Activated T-helper 2 cell treated with anti-CD3 and anti-CD28 coated beads, Interferon-gamma antibody, Interleukin-2, Interleukin-4, amounts not matched to agents 10 μg/mL and 5 μg/mL and 100 μg/mL, durations not matched to agents 14 hours and 24 hours and 36 hours (primary cell): Measurements from ENCODE around the gene CDH16. TPM values are rescaled to one million over a fixed set of nuclear protein-coding genes. Genes with fewer than 3 reads are reported as not detected.

Experiments used
- DNase-seq: peaks from one replicate; pipeline ENCODE4 v3.0.0; 2021; ENCODE audit warnings: low spot score
- H3K27ac Mint-ChIP-seq: one replicate; pipeline ENCODE4 v1.8.0; 2021; ENCODE audit warnings: mixed read lengths
- H3K27me3 Mint-ChIP-seq: one replicate; pipeline ENCODE4 v1.8.0; 2021; ENCODE audit warnings: low read depth, mixed read lengths
- H3K36me3 Mint-ChIP-seq: one replicate; pipeline ENCODE4 v1.8.0; 2021; ENCODE audit warnings: low read depth, mixed read lengths
- H3K4me1 Mint-ChIP-seq: one replicate; pipeline ENCODE4 v1.8.0; 2021; ENCODE audit warnings: low read depth, mixed read lengths
- H3K4me3 Mint-ChIP-seq: one replicate; pipeline ENCODE4 v1.8.0; 2021; ENCODE audit warnings: low read depth, mild to moderate bottlenecking, moderate library complexity, mixed read lengths
- H3K9me3 Mint-ChIP-seq: one replicate; pipeline ENCODE4 v1.8.0; 2021; ENCODE audit warnings: mixed read lengths
- intact Hi-C: fragments of 100-400 bp; cut with micrococcal nuclease; formaldehyde crosslinking; loops from one replicate; pipeline ENCODE4 v1.15.1; 2023
- total RNA-seq: library from RNA; stranded (reverse); gene quantifications from 2 replicates; pipeline ENCODE4 v1.2.3, GENCODE V29; 2022

CDH16 gene
- total RNA-seq, 1 donor from 2014 or later, result not detected

DNA sequence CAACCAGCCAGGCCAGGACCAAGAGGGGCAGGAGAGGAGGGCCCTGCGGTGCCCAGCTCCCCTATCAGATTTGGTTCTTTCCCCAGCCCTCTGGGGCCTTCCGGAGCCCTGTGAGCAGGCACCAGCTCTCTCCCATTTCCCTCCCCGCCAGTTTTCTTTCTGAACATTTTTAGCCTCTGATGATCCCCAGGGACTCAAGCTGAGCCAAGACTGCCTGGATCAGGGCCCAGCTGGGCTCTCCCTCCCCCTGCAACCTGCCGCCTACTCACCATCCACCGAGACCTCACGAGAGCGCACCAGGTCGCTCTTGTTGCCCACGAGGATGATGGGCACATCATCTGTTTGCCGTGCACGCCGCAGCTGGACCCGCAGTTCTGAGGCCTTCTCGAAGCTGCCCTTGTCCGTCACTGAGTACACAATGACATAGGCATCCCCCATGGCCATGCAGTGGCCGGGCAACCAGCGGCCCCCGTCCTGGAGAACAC, 4.6 kb upstream of the CDH16 start:
- intact Hi-C loops, result no loop called here
- H3K4me1 Mint-ChIP-seq, result peaks cover 16% of the 10 kb centered on the region
- no peak for DNase-seq
- no peaks in the 10 kb centered on the region for H3K36me3 Mint-ChIP-seq
- H3K9me3 Mint-ChIP-seq, result no peaks in the 10 kb centered on the region
- H3K27me3 Mint-ChIP-seq, result peaks cover 40% of the 10 kb centered on the region
- H3K27ac Mint-ChIP-seq, result no peak overlapping the region
- no peak overlapping the region for H3K4me3 Mint-ChIP-seq

- H3K36me3 Mint-ChIP-seq, result no peaks in the 10 kb centered on the region
- H3K4me1 Mint-ChIP-seq, result peaks cover 10% of the 10 kb centered on the region
- intact Hi-C loops, result no loop called here
- DNase-seq, result no peak
- no peak overlapping the region for H3K27ac Mint-ChIP-seq
- H3K27me3 Mint-ChIP-seq, result peaks cover 40% of the 10 kb centered on the region
- H3K9me3 Mint-ChIP-seq, result no peaks in the 10 kb centered on the region
- H3K4me3 Mint-ChIP-seq, result no peak overlapping the region
Measured at GRCh38 chr16:66921729-66922450, 3.2 kb upstream of the CDH16 start.

DNA sequence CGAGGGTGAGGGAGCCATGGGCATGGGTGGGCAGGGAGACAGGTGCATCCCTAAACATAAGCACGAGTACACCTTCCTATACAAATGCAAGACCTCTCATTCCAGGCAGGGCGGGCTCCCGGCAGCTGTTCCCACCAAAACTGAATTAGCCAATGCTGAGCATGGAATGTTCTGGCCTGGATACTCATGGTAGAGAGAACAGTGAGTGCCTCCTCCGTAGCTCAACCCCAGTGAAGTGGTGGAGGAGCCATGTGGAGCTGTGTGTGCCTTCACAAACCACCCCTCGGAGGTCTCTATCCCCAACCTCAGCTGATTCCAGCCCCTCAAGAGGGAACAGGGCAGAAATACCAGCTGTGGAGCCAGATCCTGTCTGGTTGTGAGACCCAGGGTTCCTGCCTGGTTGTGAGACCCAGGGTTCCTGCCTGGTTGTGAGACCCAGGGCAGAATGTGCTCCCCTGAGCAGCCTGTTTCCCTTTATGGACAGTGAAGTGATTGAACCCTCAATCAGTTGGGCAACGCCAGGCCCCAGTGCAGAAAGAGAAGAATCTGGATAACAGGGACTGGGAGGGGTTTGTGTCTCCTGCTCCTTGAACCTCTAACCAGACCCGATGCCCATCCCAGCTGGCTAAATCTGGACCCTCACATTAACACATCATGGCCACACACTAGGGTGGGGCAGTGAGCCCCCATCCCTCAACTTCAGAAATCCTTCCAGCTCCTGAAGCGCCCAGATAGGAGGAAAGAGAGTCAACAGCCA, 2.4 kb upstream of the CDH16 start:
- Mint-ChIP-seq H3K9me3 (no peaks in the 10 kb centered on the region), H3K27ac (no peak overlapping the region), H3K4me3 (no peak overlapping the region), H3K4me1 (peaks cover 10% of the 10 kb centered on the region), H3K36me3 (no peaks in the 10 kb centered on the region), H3K27me3 (peaks cover 36% of the 10 kb centered on the region)
- intact Hi-C loops, result no loop called here
- DNase-seq, result no peak

- no peak for DNase-seq
- intact Hi-C loops, result no loop called here
- Mint-ChIP-seq H3K9me3 (no peaks in the 10 kb centered on the region), H3K4me3 (no peak overlapping the region), H3K27me3 (peaks cover 28% of the 10 kb centered on the region), H3K27ac (no peak overlapping the region), H3K4me1 (peaks cover 5% of the 10 kb centered on the region), H3K36me3 (no peaks in the 10 kb centered on the region)
Measured at GRCh38 chr16:66920299-66920590, 1.6 kb upstream of the CDH16 start.

- Mint-ChIP-seq H3K27ac (no peak overlapping the region), H3K4me3 (no peak overlapping the region), H3K4me1 (peaks cover 5% of the 10 kb centered on the region), H3K36me3 (no peaks in the 10 kb centered on the region), H3K9me3 (no peaks in the 10 kb centered on the region), H3K27me3 (peaks cover 27% of the 10 kb centered on the region)
- DNase-seq, result no peak
- intact Hi-C loops, result no loop called here
Measured at GRCh38 chr16:66919569-66920298, 1.0 kb upstream of the CDH16 start.

- intact Hi-C loops, result no loop called here
- Mint-ChIP-seq H3K27me3 (peaks cover 20% of the 10 kb centered on the region), H3K4me1 (no peaks in the 10 kb centered on the region), H3K36me3 (no peaks in the 10 kb centered on the region), H3K9me3 (no peaks in the 10 kb centered on the region), H3K4me3 (no peak overlapping the region), H3K27ac (no peak overlapping the region)
- no peak for DNase-seq
Measured at GRCh38 chr16:66918355-66918754, 330 bp downstream of the CDH16 start.

GRCh38 chr16:66917741-66918140, 944 bp downstream of the CDH16 start:
- DNase-seq, result no peak
- Mint-ChIP-seq H3K36me3 (no peaks in the 10 kb centered on the region), H3K4me1 (no peaks in the 10 kb centered on the region), H3K9me3 (no peaks in the 10 kb centered on the region), H3K27me3 (peaks cover 15% of the 10 kb centered on the region), H3K27ac (no peak overlapping the region), H3K4me3 (no peak overlapping the region)
- intact Hi-C loops, result no loop called here

- Mint-ChIP-seq H3K27me3 (peaks cover 15% of the 10 kb centered on the region), H3K27ac (no peak overlapping the region), H3K4me3 (no peak overlapping the region), H3K4me1 (no peaks in the 10 kb centered on the region), H3K9me3 (no peaks in the 10 kb centered on the region), H3K36me3 (no peaks in the 10 kb centered on the region)
- no peak for DNase-seq
- intact Hi-C loops, result no loop called here
Measured at GRCh38 chr16:66916518-66916917, 2.2 kb downstream of the CDH16 start.

GRCh38 chr16:66915041-66915440, 3.6 kb downstream of the CDH16 start:
- H3K27ac Mint-ChIP-seq, result no peak overlapping the region
- H3K36me3 Mint-ChIP-seq, result no peaks in the 10 kb centered on the region
- H3K4me3 Mint-ChIP-seq, result no peak overlapping the region
- H3K4me1 Mint-ChIP-seq, result peaks cover 1% of the 10 kb centered on the region
- DNase-seq, result no peak
- intact Hi-C loops, result no loop called here
- no peaks in the 10 kb centered on the region for H3K9me3 Mint-ChIP-seq
- H3K27me3 Mint-ChIP-seq, result peaks cover 8% of the 10 kb centered on the region

DNA sequence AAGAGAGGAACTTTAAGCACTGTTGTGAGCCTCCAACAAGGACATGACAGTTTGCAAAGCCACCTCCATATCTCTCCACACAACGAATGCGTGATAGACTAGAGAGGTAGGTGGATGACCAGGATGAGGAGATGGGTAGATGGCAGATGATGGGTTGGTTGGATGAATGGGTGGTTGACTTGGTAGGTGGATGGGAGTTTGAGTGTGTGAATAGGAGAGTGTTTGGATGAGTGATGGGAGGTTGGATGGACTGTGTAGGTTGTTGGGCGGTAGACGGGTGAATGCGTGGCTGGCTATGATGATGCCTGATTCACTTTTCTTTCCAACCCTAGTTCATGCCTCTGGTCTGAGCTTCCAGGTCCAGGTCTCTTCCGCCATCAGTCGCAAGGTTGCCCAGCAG, 4.1 kb downstream of the CDH16 start:
- H3K27ac Mint-ChIP-seq, result no peak overlapping the region
- peaks cover 1% of the 10 kb centered on the region for H3K4me1 Mint-ChIP-seq
- H3K27me3 Mint-ChIP-seq, result peaks cover 5% of the 10 kb centered on the region

DNA sequence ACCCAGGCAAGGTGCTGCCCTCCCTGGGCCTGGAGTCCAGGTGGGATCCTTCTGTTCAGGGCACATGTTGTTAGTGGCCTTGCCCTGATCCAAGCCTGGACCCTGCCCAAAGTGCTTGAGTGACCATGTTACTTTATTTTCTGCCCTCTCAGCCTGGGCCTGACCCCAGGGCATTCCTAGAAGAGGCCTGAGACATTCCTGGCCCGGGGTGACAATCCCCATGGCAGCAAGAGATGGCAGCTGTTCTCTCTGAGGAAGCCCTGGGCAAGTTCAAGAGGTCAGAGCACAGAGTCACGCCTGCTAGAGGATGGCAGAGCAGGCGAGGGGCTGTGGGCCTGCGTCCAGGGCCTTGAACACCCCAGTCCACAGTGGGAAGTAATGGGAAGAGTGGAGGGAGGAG, 5.0 kb downstream of the CDH16 start:
- Mint-ChIP-seq H3K4me1 (peaks cover 1% of the 10 kb centered on the region), H3K9me3 (no peaks in the 10 kb centered on the region), H3K27ac (no peak overlapping the region), H3K27me3 (peaks cover 2% of the 10 kb centered on the region), H3K36me3 (no peaks in the 10 kb centered on the region), H3K4me3 (no peak overlapping the region)
- DNase-seq, result no peak
- intact Hi-C loops, result no loop called here

More for the DNA sequence above, 4.1 kb downstream of the CDH16 start:
- no peak overlapping the region for H3K4me3 Mint-ChIP-seq
- H3K9me3 Mint-ChIP-seq, result no peaks in the 10 kb centered on the region
- DNase-seq, result no peak
- intact Hi-C loops, result no loop called here
- no peaks in the 10 kb centered on the region for H3K36me3 Mint-ChIP-seq

DNA sequence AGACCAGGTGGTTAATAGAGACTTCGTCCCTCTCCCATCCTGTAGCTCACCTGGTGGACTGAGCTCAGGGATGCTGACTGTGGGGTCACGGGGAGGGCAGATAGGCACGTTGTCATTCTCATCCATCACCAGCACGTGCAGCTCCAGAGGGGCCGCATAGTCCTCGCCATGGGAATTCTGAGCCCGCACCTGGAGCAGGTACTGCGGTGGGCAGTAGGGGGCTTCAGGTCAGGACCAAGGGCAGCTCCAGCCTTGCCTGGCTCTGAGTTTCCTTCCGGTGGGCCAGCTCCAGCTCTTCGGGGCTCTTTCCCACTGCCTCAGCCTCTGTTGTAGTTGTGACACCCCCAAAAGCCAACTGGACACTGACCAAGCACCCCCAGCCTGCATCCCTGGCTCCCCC, 5.6 kb downstream of the CDH16 start:
- intact Hi-C loops, result no loop called here
- Mint-ChIP-seq H3K4me3 (no peak overlapping the region), H3K36me3 (no peaks in the 10 kb centered on the region), H3K27me3 (peaks cover 2% of the 10 kb centered on the region), H3K9me3 (no peaks in the 10 kb centered on the region), H3K27ac (no peak overlapping the region), H3K4me1 (peaks cover 1% of the 10 kb centered on the region)
- no peak for DNase-seq

DNA sequence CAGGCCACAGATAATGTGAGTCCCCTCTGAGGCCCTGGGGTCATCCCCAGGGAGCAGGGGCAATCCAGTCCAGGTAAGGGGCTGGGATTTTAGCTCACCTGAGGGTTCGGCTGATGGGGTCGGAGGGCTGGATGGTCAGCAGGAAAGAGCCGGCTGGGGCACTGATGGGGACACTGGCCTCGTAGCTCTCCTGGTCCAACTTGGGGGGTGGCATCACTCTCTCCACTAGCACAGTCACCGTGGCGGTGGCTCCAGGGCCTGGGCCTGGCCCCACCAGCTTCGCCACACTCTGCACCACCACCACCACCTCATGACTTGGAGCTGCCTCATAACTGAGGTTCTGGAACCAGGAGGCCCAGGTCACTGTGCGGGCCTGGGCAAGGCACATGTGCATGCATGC, 6.9 kb downstream of the CDH16 start:
- no peaks in the 10 kb centered on the region for H3K9me3 Mint-ChIP-seq
- H3K4me1 Mint-ChIP-seq, result peaks cover 1% of the 10 kb centered on the region
- DNase-seq, result no peak
- H3K27ac Mint-ChIP-seq, result no peak overlapping the region
- peaks cover 2% of the 10 kb centered on the region for H3K27me3 Mint-ChIP-seq
- no peak overlapping the region for H3K4me3 Mint-ChIP-seq
- intact Hi-C loops, result no loop called here
- H3K36me3 Mint-ChIP-seq, result no peaks in the 10 kb centered on the region
